HepG2 (cell line): ENCODE results near the gene PML. TPM values are rescaled to one million over a fixed set of nuclear protein-coding genes. Genes with fewer than 3 reads are reported as not detected.

Experiments
- ARNTL ChIP-seq: sonication (generic); formaldehyde crosslinking; IDR thresholded peaks from 2 replicates; pipeline ENCODE4 v1.4.0; 2020; ENCODE audit warnings: mild to moderate bottlenecking, missing genetic modification reagents
- BCL6 ChIP-seq: IDR thresholded peaks from 2 replicates; pipeline ENCODE4 v1.6.1; 2016; ENCODE audit warnings: missing genetic modification reagents, missing compliant biosample characterization
- CC2D1A ChIP-seq: sonication (generic); formaldehyde crosslinking; IDR thresholded peaks from 2 replicates; pipeline ENCODE4 v1.8.1; 2023; ENCODE audit warnings: mild to moderate bottlenecking, missing genetic modification reagents
- CHCHD3 ChIP-seq: sonication (generic); formaldehyde crosslinking; IDR thresholded peaks from 2 replicates; pipeline ENCODE4 v1.8.0; 2022; ENCODE audit warnings: mild to moderate bottlenecking, missing genetic modification reagents, moderate library complexity
- DNMT1 ChIP-seq: sonication (generic); formaldehyde crosslinking; IDR thresholded peaks from 2 replicates; pipeline ENCODE4 v1.5.1; 2020; ENCODE audit warnings: mild to moderate bottlenecking, missing genetic modification reagents
- FOSL2 ChIP-seq: sonication (generic); formaldehyde crosslinking; IDR thresholded peaks from 2 replicates; pipeline ENCODE4 v1.4.0; 2020; ENCODE audit warnings: missing genetic modification reagents
- MEIS2 ChIP-seq: sonication (generic); formaldehyde crosslinking; IDR thresholded peaks from 2 replicates; pipeline ENCODE4 v1.9.0; 2021; ENCODE audit warnings: mild to moderate bottlenecking, missing genetic modification reagents
- MIER3 ChIP-seq: IDR thresholded peaks from 2 replicates; pipeline ENCODE4 v1.6.1; 2016; ENCODE audit warnings: missing compliant biosample characterization, borderline replicate concordance
- NCOA1 ChIP-seq: sonication (generic); formaldehyde crosslinking; IDR thresholded peaks from 2 replicates; pipeline ENCODE4 v1.9.0; 2021; ENCODE audit warnings: missing genetic modification reagents
- PAF1 ChIP-seq: IDR thresholded peaks from 2 replicates; pipeline ENCODE4 v1.6.1; 2016; ENCODE audit warnings: missing genetic modification reagents, missing compliant biosample characterization
- POLR2G ChIP-seq: fragments of 200-400 bp; formaldehyde crosslinking; IDR thresholded peaks from 2 replicates; pipeline ENCODE4 v1.6.1; 2018; ENCODE audit warnings: mild to moderate bottlenecking, low read depth, low read length, moderate library complexity
- SIN3A ChIP-seq: IDR thresholded peaks from 2 replicates; pipeline ENCODE4 v1.6.1; 2011; ENCODE audit warnings: low read depth, mild to moderate bottlenecking, control low read depth, low read length, borderline replicate concordance
- TAF1 ChIP-seq: sonication (generic); formaldehyde crosslinking; IDR thresholded peaks from 2 replicates; pipeline ENCODE4 v1.4.0; 2020; ENCODE audit warnings: missing genetic modification reagents
- ZNF33B ChIP-seq: sonication (generic); formaldehyde crosslinking; IDR thresholded peaks from 2 replicates; pipeline ENCODE4 v1.5.1; 2020; ENCODE audit warnings: mild to moderate bottlenecking, missing genetic modification reagents
- ZNF556 ChIP-seq: sonication (generic); formaldehyde crosslinking; IDR thresholded peaks from 2 replicates; pipeline ENCODE4 v1.4.0; 2020; ENCODE audit warnings: mild to moderate bottlenecking, missing genetic modification reagents, borderline replicate concordance
- ZNF598 ChIP-seq: sonication (generic); formaldehyde crosslinking; IDR thresholded peaks from 2 replicates; pipeline ENCODE4 v1.5.1; 2020; ENCODE audit warnings: mild to moderate bottlenecking, missing genetic modification reagents, borderline replicate concordance
- ZNF792 ChIP-seq: IDR thresholded peaks from 2 replicates; pipeline ENCODE4 v1.6.1; 2016
- polyA plus RNA-seq, 8 experiments: library from polyadenylated mRNA; depleted of rRNA in 3 of 8; stranded (reverse) in 7 of 8; unstranded in 1 of 8; fragments of >200 nt; fragmentation: Illumina TruSeq in 4 of 8; extraction: Trizol in 4 of 8; gene quantifications; 2 replicates each; pipeline versions ENCODE4 v1.2.1 to v1.2.3, GENCODE V29; 2011 to 2016; ENCODE audit warnings: low read depth in 4 of 8, missing spikeins in 1 of 8, mixed read lengths in 1 of 8; ENCODE audit not compliant: insufficient read depth in 1 of 8
- total RNA-seq, 5 experiments: library from RNA; depleted of rRNA; stranded (reverse); fragments of >200 nt; fragmentation: Illumina TruSeq; extraction: Trizol; gene quantifications; 2 replicates each; pipeline ENCODE4 v1.2.3, GENCODE V29; 2016; ENCODE audit warnings: low read depth in 1 of 5
- TF ChIP-seq, protein P1 (sequence below): sonication (generic); formaldehyde crosslinking; IDR thresholded peaks from 2 replicates; pipeline ENCODE4 v1.4.0; 2020; ENCODE audit warnings: missing genetic modification reagents
- TF ChIP-seq, protein P2 (sequence below): sonication (generic); formaldehyde crosslinking; IDR thresholded peaks from 2 replicates; pipeline ENCODE4 v1.4.0; 2020; ENCODE audit warnings: mild to moderate bottlenecking, missing genetic modification reagents
- TF ChIP-seq, protein P3 (sequence below): sonication (generic); formaldehyde crosslinking; IDR thresholded peaks from 2 replicates; pipeline ENCODE4 v1.9.0; 2021; ENCODE audit warnings: mild to moderate bottlenecking, missing genetic modification reagents
- TF ChIP-seq, protein P4 (sequence below): sonication (generic); formaldehyde crosslinking; conservative IDR thresholded peaks from 2 replicates; pipeline ENCODE4 v1.8.0; 2022; ENCODE audit warnings: mild to moderate bottlenecking, moderate library complexity, missing genetic modification reagents

The PML gene
- total and polyA plus RNA-seq, 2 of the 13 experiments (the other 11 are each of a cell fraction or from before 2014, with no cell fraction given), result 2.9 to 3.9 TPM

DNA sequence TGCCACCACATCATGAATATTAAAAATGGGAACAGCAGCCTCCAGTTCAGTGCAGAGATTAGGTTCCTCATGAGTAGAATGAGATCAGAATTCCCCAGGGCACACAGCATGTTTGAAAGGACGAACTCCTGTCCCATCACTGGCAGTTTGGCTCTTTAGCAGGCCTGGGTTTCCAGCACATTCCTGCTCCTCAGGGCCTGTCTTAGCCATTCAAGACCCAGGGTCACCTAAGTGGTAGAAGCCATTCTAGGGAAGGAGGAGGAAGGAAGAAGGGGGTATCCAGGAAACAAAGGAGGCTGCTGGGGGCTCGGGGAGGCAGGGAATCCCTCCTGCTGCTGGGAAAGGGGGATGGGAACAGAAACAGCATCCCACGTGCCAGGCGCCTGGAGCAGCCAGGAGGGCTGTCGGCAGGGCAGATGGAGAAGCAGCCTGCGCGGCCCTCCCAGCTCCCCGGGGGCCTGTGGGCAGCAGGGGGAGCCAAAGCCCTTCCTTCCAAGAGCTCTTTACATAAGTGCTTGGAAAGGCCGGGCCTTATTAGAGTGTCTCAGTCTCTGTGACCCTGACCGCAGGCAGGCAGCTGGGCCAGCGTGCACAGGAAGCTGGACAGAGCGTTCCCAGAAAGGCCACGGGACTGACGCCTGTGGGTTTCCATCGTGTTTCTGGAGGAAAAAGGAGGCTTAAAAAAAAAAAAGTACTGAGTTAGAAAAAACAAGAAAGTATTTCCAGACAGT, 43.5 kb upstream of the PML start (continued):
- no peak for TF ChIP-seq CHCHD3 (CRISPR knock-in tag)
- TF ChIP-seq ZNF556 (CRISPR knock-in tag), result no peak
- no peak for TF ChIP-seq NCOA1 (CRISPR knock-in tag)
- TF ChIP-seq ARNTL (CRISPR knock-in tag), result no peak
- TF ChIP-seq, protein P1, sequence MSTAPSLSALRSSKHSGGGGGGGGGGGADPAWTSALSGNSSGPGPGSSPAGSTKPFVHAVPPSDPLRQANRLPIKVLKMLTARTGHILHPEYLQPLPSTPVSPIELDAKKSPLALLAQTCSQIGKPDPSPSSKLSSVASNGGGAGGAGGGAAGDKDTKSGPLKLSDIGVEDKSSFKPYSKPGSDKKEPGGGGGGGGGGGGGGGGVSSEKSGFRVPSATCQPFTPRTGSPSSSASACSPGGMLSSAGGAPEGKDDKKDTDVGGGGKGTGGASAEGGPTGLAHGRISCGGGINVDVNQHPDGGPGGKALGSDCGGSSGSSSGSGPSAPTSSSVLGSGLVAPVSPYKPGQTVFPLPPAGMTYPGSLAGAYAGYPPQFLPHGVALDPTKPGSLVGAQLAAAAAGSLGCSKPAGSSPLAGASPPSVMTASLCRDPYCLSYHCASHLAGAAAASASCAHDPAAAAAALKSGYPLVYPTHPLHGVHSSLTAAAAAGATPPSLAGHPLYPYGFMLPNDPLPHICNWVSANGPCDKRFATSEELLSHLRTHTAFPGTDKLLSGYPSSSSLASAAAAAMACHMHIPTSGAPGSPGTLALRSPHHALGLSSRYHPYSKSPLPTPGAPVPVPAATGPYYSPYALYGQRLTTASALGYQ (CRISPR knock-in tag), result no peak
- no peak for TF ChIP-seq SIN3A
- no peak for TF ChIP-seq MEIS2
- TF ChIP-seq BCL6 (CRISPR knock-in tag), result peak; percentile 74
- TF ChIP-seq MIER3 (CRISPR knock-in tag), result no peak
- TF ChIP-seq PAF1, result no peak
- TF ChIP-seq POLR2G, result peak; percentile 33; the same call in 1 of the 2 replicates
- no peak for TF ChIP-seq DNMT1 (CRISPR knock-in tag)
- no peak for TF ChIP-seq CC2D1A (CRISPR knock-in tag)
- TF ChIP-seq, protein P2, sequence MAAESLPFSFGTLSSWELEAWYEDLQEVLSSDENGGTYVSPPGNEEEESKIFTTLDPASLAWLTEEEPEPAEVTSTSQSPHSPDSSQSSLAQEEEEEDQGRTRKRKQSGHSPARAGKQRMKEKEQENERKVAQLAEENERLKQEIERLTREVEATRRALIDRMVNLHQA (CRISPR knock-in tag), result no peak
- no peak for TF ChIP-seq ZNF792 (CRISPR knock-in tag)
- TF ChIP-seq ZNF598 (CRISPR knock-in tag), result 0 out of 2 replicates have a peak, but pooled peaks have one; percentile 58
- TF ChIP-seq ZNF33B, result no peak
- TF ChIP-seq, protein P3, sequence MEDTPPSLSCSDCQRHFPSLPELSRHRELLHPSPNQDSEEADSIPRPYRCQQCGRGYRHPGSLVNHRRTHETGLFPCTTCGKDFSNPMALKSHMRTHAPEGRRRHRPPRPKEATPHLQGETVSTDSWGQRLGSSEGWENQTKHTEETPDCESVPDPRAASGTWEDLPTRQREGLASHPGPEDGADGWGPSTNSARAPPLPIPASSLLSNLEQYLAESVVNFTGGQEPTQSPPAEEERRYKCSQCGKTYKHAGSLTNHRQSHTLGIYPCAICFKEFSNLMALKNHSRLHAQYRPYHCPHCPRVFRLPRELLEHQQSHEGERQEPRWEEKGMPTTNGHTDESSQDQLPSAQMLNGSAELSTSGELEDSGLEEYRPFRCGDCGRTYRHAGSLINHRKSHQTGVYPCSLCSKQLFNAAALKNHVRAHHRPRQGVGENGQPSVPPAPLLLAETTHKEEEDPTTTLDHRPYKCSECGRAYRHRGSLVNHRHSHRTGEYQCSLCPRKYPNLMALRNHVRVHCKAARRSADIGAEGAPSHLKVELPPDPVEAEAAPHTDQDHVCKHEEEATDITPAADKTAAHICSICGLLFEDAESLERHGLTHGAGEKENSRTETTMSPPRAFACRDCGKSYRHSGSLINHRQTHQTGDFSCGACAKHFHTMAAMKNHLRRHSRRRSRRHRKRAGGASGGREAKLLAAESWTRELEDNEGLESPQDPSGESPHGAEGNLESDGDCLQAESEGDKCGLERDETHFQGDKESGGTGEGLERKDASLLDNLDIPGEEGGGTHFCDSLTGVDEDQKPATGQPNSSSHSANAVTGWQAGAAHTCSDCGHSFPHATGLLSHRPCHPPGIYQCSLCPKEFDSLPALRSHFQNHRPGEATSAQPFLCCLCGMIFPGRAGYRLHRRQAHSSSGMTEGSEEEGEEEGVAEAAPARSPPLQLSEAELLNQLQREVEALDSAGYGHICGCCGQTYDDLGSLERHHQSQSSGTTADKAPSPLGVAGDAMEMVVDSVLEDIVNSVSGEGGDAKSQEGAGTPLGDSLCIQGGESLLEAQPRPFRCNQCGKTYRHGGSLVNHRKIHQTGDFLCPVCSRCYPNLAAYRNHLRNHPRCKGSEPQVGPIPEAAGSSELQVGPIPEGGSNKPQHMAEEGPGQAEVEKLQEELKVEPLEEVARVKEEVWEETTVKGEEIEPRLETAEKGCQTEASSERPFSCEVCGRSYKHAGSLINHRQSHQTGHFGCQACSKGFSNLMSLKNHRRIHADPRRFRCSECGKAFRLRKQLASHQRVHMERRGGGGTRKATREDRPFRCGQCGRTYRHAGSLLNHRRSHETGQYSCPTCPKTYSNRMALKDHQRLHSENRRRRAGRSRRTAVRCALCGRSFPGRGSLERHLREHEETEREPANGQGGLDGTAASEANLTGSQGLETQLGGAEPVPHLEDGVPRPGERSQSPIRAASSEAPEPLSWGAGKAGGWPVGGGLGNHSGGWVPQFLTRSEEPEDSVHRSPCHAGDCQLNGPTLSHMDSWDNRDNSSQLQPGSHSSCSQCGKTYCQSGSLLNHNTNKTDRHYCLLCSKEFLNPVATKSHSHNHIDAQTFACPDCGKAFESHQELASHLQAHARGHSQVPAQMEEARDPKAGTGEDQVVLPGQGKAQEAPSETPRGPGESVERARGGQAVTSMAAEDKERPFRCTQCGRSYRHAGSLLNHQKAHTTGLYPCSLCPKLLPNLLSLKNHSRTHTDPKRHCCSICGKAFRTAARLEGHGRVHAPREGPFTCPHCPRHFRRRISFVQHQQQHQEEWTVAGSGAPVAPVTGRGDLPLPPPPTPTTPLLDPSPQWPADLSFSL (CRISPR knock-in tag), result no peak
- TF ChIP-seq, protein P4, sequence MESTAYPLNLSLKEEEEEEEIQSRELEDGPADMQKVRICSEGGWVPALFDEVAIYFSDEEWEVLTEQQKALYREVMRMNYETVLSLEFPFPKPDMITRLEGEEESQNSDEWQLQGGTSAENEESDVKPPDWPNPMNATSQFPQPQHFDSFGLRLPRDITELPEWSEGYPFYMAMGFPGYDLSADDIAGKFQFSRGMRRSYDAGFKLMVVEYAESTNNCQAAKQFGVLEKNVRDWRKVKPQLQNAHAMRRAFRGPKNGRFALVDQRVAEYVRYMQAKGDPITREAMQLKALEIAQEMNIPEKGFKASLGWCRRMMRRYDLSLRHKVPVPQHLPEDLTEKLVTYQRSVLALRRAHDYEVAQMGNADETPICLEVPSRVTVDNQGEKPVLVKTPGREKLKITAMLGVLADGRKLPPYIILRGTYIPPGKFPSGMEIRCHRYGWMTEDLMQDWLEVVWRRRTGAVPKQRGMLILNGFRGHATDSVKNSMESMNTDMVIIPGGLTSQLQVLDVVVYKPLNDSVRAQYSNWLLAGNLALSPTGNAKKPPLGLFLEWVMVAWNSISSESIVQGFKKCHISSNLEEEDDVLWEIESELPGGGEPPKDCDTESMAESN (CRISPR knock-in tag), result no peak
- TF ChIP-seq FOSL2 (CRISPR knock-in tag), result no peak
- TF ChIP-seq TAF1 (CRISPR knock-in tag), result no peak
